Ovary (tissue), 3 donors: ENCODE results near the gene AMPH.

Experiments
- POLR2A ChIP-seq: fragments of 450-650 bp; IDR thresholded peaks from one replicate; pipeline ENCODE4 v1.6.1; 2017; ENCODE audit warnings: antibody characterized with exemption, mild to moderate bottlenecking, moderate library complexity
- TF ChIP-seq, protein P1 (sequence below), 3 donors: fragments of 450-650 bp in 2 of 3; fragments of 200-600 bp in 1 of 3; IDR thresholded peaks; one replicate each; pipeline versions ENCODE4 v1.5.1 to v1.8.0; 2016 to 2022; ENCODE audit warnings: antibody characterized with exemption in 3 of 3, mild to moderate bottlenecking in 1 of 3
- donor health status: DM: no; HTN: no; CAD: no.

DNA sequence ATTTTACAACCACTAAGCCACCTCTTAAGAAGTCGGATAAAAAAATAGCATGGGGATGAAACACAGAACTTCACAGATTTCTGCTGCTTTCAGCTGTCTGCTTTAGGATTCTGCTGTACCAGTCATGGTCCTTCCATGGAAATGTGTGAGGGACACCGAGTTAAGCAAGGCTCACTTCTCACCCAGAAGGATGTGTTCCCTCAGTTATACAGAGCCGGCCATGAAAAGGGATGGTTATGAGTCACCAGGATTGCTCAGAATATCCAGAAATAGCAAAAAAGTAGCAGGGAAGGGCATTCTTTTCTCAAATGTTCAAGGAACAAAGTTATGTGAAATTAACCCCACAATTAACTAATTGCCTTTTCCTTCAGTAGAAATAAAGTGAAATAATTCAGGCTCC lies 124.4 kb downstream of the AMPH start:
- TF ChIP-seq, protein P1, sequence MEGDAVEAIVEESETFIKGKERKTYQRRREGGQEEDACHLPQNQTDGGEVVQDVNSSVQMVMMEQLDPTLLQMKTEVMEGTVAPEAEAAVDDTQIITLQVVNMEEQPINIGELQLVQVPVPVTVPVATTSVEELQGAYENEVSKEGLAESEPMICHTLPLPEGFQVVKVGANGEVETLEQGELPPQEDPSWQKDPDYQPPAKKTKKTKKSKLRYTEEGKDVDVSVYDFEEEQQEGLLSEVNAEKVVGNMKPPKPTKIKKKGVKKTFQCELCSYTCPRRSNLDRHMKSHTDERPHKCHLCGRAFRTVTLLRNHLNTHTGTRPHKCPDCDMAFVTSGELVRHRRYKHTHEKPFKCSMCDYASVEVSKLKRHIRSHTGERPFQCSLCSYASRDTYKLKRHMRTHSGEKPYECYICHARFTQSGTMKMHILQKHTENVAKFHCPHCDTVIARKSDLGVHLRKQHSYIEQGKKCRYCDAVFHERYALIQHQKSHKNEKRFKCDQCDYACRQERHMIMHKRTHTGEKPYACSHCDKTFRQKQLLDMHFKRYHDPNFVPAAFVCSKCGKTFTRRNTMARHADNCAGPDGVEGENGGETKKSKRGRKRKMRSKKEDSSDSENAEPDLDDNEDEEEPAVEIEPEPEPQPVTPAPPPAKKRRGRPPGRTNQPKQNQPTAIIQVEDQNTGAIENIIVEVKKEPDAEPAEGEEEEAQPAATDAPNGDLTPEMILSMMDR (IDR thresholded peaks at IDR 0.05): no peak
- TF ChIP-seq POLR2A: no peak
